Measurements from ENCODE around the gene GLRX3. TPM values are rescaled to one million over a fixed set of nuclear protein-coding genes. Genes with fewer than 3 reads are reported as not detected.

The GLRX3 gene
- total RNA-seq (2022; extraction: Qiagen RNA extraction; ENCODE audit: low read depth): 207 to 224 TPM (median 216 TPM) in 5 replicates

DNA sequence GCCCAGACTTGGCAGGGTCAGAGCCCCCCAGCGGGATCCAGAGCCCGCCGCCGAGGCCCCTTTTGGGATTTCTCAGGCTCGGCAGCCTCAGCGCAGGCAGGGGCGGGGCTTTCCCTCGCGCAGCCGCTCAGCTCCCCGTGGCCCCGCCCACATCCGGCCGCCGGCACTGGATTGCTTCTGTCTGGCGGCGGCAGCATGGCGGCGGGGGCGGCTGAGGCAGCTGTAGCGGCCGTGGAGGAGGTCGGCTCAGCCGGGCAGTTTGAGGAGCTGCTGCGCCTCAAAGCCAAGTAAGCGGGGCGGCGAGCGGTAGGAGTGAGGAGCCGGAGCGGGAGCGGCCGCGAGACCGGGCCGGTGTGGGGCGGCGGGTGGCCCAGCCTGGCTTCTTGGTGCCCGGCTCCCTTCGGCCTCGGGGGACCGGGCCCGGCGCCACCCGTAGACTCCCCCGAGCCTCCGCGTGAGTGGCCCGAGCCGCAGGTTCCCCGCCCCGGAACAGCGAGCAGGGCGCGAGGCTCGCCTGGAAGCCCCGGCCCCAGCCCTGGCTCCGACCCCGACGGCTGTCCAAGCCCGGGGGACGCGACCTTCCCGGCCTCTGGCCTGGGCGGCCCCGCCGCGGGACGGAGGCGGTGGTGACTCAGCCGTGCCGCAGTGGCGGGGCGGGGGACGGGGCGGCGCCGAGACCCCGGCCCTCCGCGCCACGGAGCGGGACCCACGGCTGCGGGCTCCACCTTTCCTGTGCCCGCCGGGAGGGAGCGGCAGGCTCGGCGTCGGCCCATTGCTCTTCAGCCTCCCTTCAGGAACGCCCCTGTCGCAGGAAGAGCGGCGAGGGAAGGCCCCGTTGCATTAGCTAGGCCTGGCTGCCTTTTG is at the start of gene GLRX3:
TSS of gene GLRX3 (plus strand) at position 166 of the 864 bp plus-strand sequence. CDS start at position 196, 30 bp downstream.

DNA sequence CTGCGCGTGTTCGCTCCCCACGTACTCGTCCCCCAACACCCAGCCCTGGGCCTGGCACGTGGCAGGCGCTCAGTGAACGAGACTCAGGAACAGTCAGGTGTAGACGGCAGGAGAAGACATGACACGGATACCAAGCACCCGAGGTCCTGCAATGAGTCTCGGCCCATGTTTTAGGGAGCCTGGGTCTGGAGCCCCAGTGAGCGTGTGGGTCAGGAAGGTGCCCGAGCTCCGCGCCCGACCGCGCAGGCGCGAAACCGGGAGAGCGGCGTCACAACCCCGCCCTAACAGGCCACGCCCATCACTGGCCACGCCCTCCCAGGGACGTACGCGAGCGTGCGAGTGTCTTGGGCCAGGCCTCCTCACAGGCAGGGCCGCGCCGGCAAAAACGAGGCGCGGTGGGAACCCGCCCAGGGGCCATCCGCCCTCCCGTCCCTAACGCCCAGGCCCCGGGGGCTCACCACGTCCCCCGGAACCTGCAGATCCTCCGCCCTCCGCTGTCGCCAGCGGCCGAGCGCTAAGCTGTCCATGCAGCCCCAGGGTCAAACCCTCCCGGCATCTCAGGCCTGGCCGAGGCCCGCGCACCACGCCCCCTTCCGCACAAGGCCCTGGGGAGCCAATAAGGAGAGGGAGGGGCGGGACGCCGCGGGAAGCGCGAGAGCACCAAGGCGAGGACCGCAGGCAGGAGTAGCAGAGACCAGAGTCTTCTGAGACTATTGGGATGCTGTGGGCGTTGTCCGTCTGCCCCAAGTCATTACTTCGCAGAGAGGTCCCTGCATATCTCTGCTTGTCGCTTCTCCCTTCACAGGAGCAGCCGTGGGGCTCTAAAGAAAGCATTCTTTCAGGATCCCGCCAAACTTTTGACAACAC is 25.7 kb upstream of the GLRX3 start, which contains the start of gene C10orf143:
TSS of gene C10orf143 (minus strand) at position 585 of the 867 bp plus-strand sequence. CDS start at position 527, 58 bp downstream.

Other genes with a start within 250 kb of the GLRX3 start
- gene EBF3, start 172.1 kb upstream of the GLRX3 start, total RNA-seq (2022; extraction: Qiagen RNA extraction; ENCODE audit: low read depth): 0.08 to 0.21 TPM (median 0.15 TPM) in 5 replicates
- 0.26 to 1.2 TPM (median 0.48 TPM) in 5 replicates for gene C10orf143, start 25.6 kb upstream of the GLRX3 start, total RNA-seq (2022; extraction: Qiagen RNA extraction; ENCODE audit: low read depth)

All from A549 treated with RU486 at 1 μM for 4 hours (cell line).